HCT116 (cell line): ENCODE data around the gene PRSS56. TPM values are rescaled to one million over a fixed set of nuclear protein-coding genes. Genes with fewer than 3 reads are reported as not detected.

Experiments used
- ATAC-seq: fragments of 200-7000 bp; cut with Tn5 transposase; 2 replicates; pipeline ENCODE4 v1.9.1; 2020; ENCODE audit warnings: mild to moderate bottlenecking, moderate library complexity
- BruUV-seq: library from RNA; stranded (reverse); fragments of 400-500 nt; replicated peaks from 2 replicates; lab custom pipeline; 2021; lab: Mats Ljungman, UMichigan
- CTCF ChIA-PET: fragments of 300-600 bp; sonication (Branson Sonifier 250); formaldehyde crosslinking; loops from one replicate; lab custom pipeline; 2021; ENCODE audit warnings: antibody characterized with exemption; lab: Charles Lee
- POLR2A ChIA-PET: fragments of 300-600, 350-600 bp; sonication (Branson Sonifier 250); formaldehyde crosslinking; loops from one replicate; lab custom pipeline; 2021; ENCODE audit warnings: antibody characterized with exemption; lab: Charles Lee
- RAD21 ChIA-PET, 2 experiments: fragments of 300-600 bp; sonication (Branson Sonifier 250); formaldehyde crosslinking; loops; one replicate each; lab custom pipeline; 2023; ENCODE audit warnings: low total read pairs in 2 of 2; ENCODE audit not compliant: uncharacterized antibody in 2 of 2, unreplicated experiment in 2 of 2, low non-redundant PET in 1 of 2; lab: Charles Lee
- DNase-seq: peaks from one replicate; pipeline ENCODE4 v3.0.0-alpha.2; 2010; ENCODE audit warnings: low read depth, low spot score
- H2AFZ ChIP-seq: fragments of 200-600 bp; shearing (Covaris generic), sonication (generic); 2 replicates; pipeline ENCODE4 v1.6.1; 2017; ENCODE audit warnings: low read depth, mixed run types, mixed read lengths, antibody characterized with exemption, low read length; ENCODE audit not compliant: poor library complexity, severe bottlenecking
- H3K27ac ChIP-seq: 2 replicates; pipeline ENCODE4 v1.5.1; 2012; ENCODE audit warnings: low read depth, low read length
- H3K27me3 ChIP-seq: fragments of 200-600 bp; sonication (generic); 2 replicates; pipeline ENCODE4 v1.6.1; 2016; ENCODE audit warnings: mixed run types, low read length, mixed read lengths; ENCODE audit not compliant: insufficient read depth
- H3K36me3 ChIP-seq, 2 experiments: fragments of 200-500 bp in 1 of 2; fragments of 200-600 bp in 1 of 2; sonication (Bioruptor generic) in 1 of 2; sonication (generic) in 1 of 2; 2 replicates each; pipeline versions ENCODE4 v1.5.1 to v1.6.1; 2014 to 2016; ENCODE audit warnings: low read length in 2 of 2, inconsistent platforms in 1 of 2, mixed read lengths in 1 of 2, mixed run types in 1 of 2; ENCODE audit not compliant: insufficient read depth in 2 of 2, control insufficient read depth in 1 of 2
- H3K4me1 ChIP-seq, 2 experiments: fragments of 200-600 bp in 1 of 2; sonication (generic) in 1 of 2; 2 replicates each; pipeline versions ENCODE4 v1.5.1 to v1.6.1; 2012 to 2017; ENCODE audit warnings: low read length in 2 of 2, inconsistent platforms in 1 of 2, mild to moderate bottlenecking in 1 of 2, mixed read lengths in 1 of 2, mixed run types in 1 of 2, moderate library complexity in 1 of 2; ENCODE audit not compliant: insufficient read depth in 2 of 2, control insufficient read depth in 1 of 2
- H3K4me2 ChIP-seq: fragments of 200-600 bp; sonication (generic); 2 replicates; pipeline ENCODE4 v1.6.1; 2017; ENCODE audit warnings: mixed run types, low read length, mixed read lengths
- H3K4me3 ChIP-seq, 2 experiments: fragments of 200-600 bp in 1 of 2; sonication (generic) in 1 of 2; replicated peaks in 1 of 2; 2 replicates each; pipeline ENCODE4 v1.5.1; 2011 to 2016; ENCODE audit warnings: low read length in 2 of 2, control low read depth in 1 of 2, low read depth in 1 of 2, mild to moderate bottlenecking in 1 of 2, mixed read lengths in 1 of 2, mixed run types in 1 of 2
- H3K79me2 ChIP-seq: fragments of 200-600 bp; sonication (generic); 2 replicates; pipeline ENCODE4 v1.6.1; 2017; ENCODE audit warnings: mild to moderate bottlenecking, mixed run types, low read length, moderate library complexity, mixed read lengths; ENCODE audit not compliant: insufficient read depth
- H3K9ac ChIP-seq: fragments of 200-600 bp; sonication (generic); 2 replicates; pipeline ENCODE4 v1.6.1; 2016; ENCODE audit warnings: low read length, mixed read lengths
- H3K9me2 ChIP-seq: fragments of 200-600 bp; sonication (generic), shearing (Covaris generic); 2 replicates; pipeline ENCODE4 v1.6.1; 2017; ENCODE audit warnings: mixed run types, mild to moderate bottlenecking, moderate library complexity; ENCODE audit not compliant: insufficient read depth
- H3K9me3 ChIP-seq, 2 experiments: fragments of 200-500 bp in 1 of 2; fragments of 200-600 bp in 1 of 2; sonication (Bioruptor generic) in 1 of 2; sonication (generic) in 1 of 2; 2 replicates each; pipeline ENCODE4 v1.6.1; 2014 to 2017; ENCODE audit warnings: low read length in 2 of 2, mixed read lengths in 2 of 2, inconsistent platforms in 1 of 2, low read depth in 1 of 2, mild to moderate bottlenecking in 1 of 2, mixed run types in 1 of 2, moderate library complexity in 1 of 2; ENCODE audit not compliant: control insufficient read depth in 1 of 2, insufficient read depth in 1 of 2
- H4K20me1 ChIP-seq: fragments of 200-600 bp; sonication (generic), shearing (Covaris generic); 2 replicates; pipeline ENCODE4 v1.6.1; 2017; ENCODE audit warnings: mixed run types, mild to moderate bottlenecking, moderate library complexity; ENCODE audit not compliant: insufficient read depth
- CBX3 ChIP-seq: IDR thresholded peaks from 2 replicates; pipeline ENCODE4 v1.6.1; 2012; ENCODE audit warnings: low read depth
- CEBPB ChIP-seq: IDR thresholded peaks from 2 replicates; pipeline ENCODE4 v1.6.1; 2012; ENCODE audit warnings: low read depth
- CTCF ChIP-seq, 3 experiments: fragments of 200-600 bp in 1 of 3; sonication (generic) in 1 of 3; IDR thresholded peaks in 2 of 3; conservative IDR thresholded peaks in 1 of 3; 2 replicates each; pipeline ENCODE4 v1.5.1; 2012 to 2017; ENCODE audit warnings: low read depth in 2 of 3, low read length in 2 of 3, antibody characterized with exemption in 1 of 3, borderline replicate concordance in 1 of 3, control low read depth in 1 of 3, mild to moderate bottlenecking in 1 of 3, mixed read lengths in 1 of 3, mixed run types in 1 of 3, moderate library complexity in 1 of 3; ENCODE audit not compliant: insufficient read depth in 1 of 3
- ELF1 ChIP-seq: IDR thresholded peaks from 2 replicates; pipeline ENCODE4 v1.6.1; 2012; ENCODE audit warnings: low read depth, borderline replicate concordance
- EZH2 ChIP-seq: fragments of 200-600 bp; sonication (generic); IDR thresholded peaks from 2 replicates; pipeline ENCODE4 v1.6.1; 2017; ENCODE audit warnings: antibody characterized with exemption, mixed run types
- JUND ChIP-seq: IDR thresholded peaks from 2 replicates; pipeline ENCODE4 v1.6.1; 2012
- SIN3A ChIP-seq: IDR thresholded peaks from 2 replicates; pipeline ENCODE4 v1.6.1; 2012; ENCODE audit warnings: low read depth
- SRF ChIP-seq: IDR thresholded peaks from 2 replicates; pipeline ENCODE4 v1.6.1; 2012; ENCODE audit warnings: low read depth
- TCF7L2 ChIP-seq: IDR thresholded peaks from 2 replicates; pipeline ENCODE4 v1.7.0; 2011; ENCODE audit warnings: borderline replicate concordance, inconsistent platforms; ENCODE audit not compliant: insufficient read depth, insufficient read length; ENCODE audit errors: extremely low read depth
- YY1 ChIP-seq: IDR thresholded peaks from 2 replicates; pipeline ENCODE4 v1.6.1; 2011; ENCODE audit warnings: low read length, low read depth, moderate library complexity, mild to moderate bottlenecking; ENCODE audit not compliant: insufficient replicate concordance; ENCODE audit errors: extremely low read depth
- ZBTB33 ChIP-seq: IDR thresholded peaks from 2 replicates; pipeline ENCODE4 v1.6.1; 2011; ENCODE audit warnings: mild to moderate bottlenecking, low read length, moderate library complexity; ENCODE audit not compliant: insufficient replicate concordance; ENCODE audit errors: extremely low read depth
- intact Hi-C: fragments of 100-400 bp; cut with micrococcal nuclease; formaldehyde crosslinking; loops from 2 replicates; pipeline ENCODE4 v1.10.0; 2022
- total RNA-seq: library from RNA; stranded (reverse); gene quantifications from one replicate; pipeline ENCODE4 v1.2.1, GENCODE V29; 2021; ENCODE audit not compliant: unreplicated experiment
- TF ChIP-seq, protein P1 (sequence below): IDR thresholded peaks from 2 replicates; pipeline ENCODE4 v1.6.1; 2012; ENCODE audit warnings: low read depth
- TF ChIP-seq, protein P2 (sequence below): IDR thresholded peaks from 2 replicates; pipeline ENCODE4 v1.6.1; 2012

The PRSS56 gene
- total RNA-seq, 1 experiment from 2014 or later, result not detected

GRCh38 chr2:232483311-232483922 is 36.8 kb upstream of the PRSS56 start:
- H3K9me3 ChIP-seq, result no peaks in the 10 kb centered on the region
- DNase-seq, result no peak

More at GRCh38 chr2:232483311-232483922, 36.8 kb upstream of the PRSS56 start:
- Histone ChIP-seq H3K27ac (no peak overlapping the region), H2AFZ (no peak overlapping the region), H3K9ac (no peak overlapping the region), H4K20me1 (no peaks in the 10 kb centered on the region), H3K36me3 (no peaks in the 10 kb centered on the region), H3K79me2 (no peaks in the 10 kb centered on the region), H3K4me1 (no peaks in the 10 kb centered on the region), H3K4me2 (no peak overlapping the region), H3K4me3 (no peak overlapping the region), H3K9me2 (no peaks in the 10 kb centered on the region), H3K27me3 (no peaks in the 10 kb centered on the region)
- intact Hi-C loops, result no loop called here
- CTCF ChIA-PET, result no interaction called here
- POLR2A ChIA-PET, result no interaction called here
- TF ChIP-seq ZBTB33 (no peak), ELF1 (no peak), CEBPB (no peak), TCF7L2 (no peak), CTCF (IDR thresholded peaks at IDR 0.05 in 2 of 3, conservative IDR thresholded peaks at IDR 0.05 in 1 of 3; ENCODE audit: borderline replicate concordance in 1 of 3, insufficient read depth in 1 of 3, low read depth in 2 of 3, low read length in 2 of 3) (no peak), JUND (no peak), CBX3 (no peak), EZH2 (no peak), YY1 (no peak), SRF (no peak), SIN3A (no peak)
- TF ChIP-seq, protein P1, sequence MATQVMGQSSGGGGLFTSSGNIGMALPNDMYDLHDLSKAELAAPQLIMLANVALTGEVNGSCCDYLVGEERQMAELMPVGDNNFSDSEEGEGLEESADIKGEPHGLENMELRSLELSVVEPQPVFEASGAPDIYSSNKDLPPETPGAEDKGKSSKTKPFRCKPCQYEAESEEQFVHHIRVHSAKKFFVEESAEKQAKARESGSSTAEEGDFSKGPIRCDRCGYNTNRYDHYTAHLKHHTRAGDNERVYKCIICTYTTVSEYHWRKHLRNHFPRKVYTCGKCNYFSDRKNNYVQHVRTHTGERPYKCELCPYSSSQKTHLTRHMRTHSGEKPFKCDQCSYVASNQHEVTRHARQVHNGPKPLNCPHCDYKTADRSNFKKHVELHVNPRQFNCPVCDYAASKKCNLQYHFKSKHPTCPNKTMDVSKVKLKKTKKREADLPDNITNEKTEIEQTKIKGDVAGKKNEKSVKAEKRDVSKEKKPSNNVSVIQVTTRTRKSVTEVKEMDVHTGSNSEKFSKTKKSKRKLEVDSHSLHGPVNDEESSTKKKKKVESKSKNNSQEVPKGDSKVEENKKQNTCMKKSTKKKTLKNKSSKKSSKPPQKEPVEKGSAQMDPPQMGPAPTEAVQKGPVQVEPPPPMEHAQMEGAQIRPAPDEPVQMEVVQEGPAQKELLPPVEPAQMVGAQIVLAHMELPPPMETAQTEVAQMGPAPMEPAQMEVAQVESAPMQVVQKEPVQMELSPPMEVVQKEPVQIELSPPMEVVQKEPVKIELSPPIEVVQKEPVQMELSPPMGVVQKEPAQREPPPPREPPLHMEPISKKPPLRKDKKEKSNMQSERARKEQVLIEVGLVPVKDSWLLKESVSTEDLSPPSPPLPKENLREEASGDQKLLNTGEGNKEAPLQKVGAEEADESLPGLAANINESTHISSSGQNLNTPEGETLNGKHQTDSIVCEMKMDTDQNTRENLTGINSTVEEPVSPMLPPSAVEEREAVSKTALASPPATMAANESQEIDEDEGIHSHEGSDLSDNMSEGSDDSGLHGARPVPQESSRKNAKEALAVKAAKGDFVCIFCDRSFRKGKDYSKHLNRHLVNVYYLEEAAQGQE, result no peak
- TF ChIP-seq, protein P2, sequence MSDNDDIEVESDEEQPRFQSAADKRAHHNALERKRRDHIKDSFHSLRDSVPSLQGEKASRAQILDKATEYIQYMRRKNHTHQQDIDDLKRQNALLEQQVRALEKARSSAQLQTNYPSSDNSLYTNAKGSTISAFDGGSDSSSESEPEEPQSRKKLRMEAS, result no peak
- RAD21 ChIA-PET, result no interaction called here
- BruUV-seq, result no TSS peak
- ATAC-seq, result no peak
